Measurements from ENCODE around the gene CPXM1.
"Not testable (repeated sequence)": the region's sequence is repeated elsewhere in the genome, so short reads cannot be mapped to it uniquely, and the experiment has no call there.

Gene CPXM1

DNA sequence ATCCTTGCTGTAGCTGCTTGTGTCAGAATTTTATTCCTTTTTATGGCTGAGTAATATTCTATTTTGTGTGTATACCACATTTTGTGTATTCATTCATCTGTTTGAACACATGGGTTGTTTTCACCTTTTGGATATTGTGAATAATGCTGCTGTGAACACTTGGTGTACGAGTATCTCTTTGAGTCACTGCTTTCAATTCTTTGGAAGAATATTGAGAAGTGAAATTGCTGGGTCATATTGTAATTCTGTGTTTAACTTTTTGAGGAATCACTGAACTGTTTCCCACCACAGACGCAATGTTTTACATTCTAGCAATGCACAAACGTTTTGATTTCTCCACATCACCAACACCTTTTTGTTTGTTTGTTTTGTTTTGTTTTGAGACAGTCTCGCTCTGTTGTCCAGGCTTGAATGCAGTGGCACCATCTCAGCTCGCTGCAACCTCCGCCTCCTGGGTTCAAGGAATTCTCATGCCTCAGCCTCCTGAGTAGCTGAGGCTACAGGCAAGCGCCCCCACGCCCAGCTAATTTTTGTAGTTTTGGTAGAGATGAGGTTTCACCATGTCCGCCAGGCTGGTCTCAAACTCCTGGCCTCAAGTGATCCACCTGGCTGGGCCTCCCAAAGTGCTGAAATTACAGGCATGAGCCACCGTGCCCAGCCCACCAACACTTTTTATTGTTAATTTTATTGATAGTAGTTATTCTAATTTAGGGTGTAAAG is 21.7 kb downstream of the CPXM1 start:
- no peak overlapping the region for H3K4me3 ChIP-seq (ENCODE audit: low read depth, low read length)
- DNase-seq (ENCODE audit: low read depth) = peak; percentile 47
- TF ChIP-seq, protein P1, sequence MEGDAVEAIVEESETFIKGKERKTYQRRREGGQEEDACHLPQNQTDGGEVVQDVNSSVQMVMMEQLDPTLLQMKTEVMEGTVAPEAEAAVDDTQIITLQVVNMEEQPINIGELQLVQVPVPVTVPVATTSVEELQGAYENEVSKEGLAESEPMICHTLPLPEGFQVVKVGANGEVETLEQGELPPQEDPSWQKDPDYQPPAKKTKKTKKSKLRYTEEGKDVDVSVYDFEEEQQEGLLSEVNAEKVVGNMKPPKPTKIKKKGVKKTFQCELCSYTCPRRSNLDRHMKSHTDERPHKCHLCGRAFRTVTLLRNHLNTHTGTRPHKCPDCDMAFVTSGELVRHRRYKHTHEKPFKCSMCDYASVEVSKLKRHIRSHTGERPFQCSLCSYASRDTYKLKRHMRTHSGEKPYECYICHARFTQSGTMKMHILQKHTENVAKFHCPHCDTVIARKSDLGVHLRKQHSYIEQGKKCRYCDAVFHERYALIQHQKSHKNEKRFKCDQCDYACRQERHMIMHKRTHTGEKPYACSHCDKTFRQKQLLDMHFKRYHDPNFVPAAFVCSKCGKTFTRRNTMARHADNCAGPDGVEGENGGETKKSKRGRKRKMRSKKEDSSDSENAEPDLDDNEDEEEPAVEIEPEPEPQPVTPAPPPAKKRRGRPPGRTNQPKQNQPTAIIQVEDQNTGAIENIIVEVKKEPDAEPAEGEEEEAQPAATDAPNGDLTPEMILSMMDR (IDR thresholded peaks at IDR 0.05; ENCODE audit: insufficient read depth, low read depth, low read length, missing control alignments) = no peak

DNA sequence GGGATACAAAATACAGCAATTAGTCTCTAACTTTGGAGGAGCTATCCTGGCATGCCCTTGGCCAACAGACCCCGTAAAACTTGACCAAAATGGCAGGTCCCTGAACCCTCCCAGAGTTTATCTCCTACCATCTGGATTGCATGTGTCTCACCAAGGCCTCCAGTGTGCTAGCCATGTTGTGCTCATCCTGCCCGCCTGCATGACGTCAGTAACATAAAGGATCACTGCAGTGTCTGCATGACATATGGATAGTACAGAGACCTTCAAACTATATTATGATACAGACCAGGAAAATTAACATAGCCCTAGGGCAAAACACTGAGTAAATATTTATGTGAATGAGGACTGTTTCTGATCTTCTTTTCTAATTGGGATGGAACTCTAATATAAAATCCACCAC is 25.3 kb downstream of the CPXM1 start:
- TF ChIP-seq, protein P1 (IDR thresholded peaks at IDR 0.05; ENCODE audit: insufficient read depth, low read depth, low read length, missing control alignments) = no peak
- H3K4me3 ChIP-seq (ENCODE audit: low read depth, low read length) = no peak overlapping the region
- no peak for DNase-seq (ENCODE audit: low read depth)

DNA sequence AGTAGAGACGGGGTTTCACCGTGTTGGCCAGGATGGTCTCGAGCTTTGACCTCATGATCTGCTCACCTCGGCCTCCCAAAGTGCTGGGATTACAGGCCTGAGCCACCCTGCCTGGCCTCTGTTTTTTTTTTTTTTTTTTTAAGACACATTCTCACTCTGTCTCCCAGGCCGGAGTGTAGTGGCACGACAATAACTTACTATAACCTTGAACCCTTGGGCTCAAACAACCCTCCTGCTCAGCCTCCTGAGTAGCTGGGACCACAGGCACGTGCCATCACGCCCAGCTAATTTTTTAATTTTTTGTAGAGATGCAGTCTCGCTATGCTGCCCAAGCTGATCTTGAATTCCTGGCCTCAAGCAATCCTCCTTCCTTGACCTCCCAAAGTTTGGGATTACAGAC is 26.6 kb downstream of the CPXM1 start:
- DNase-seq (ENCODE audit: low read depth) = no peak
- no peak overlapping the region for H3K4me3 ChIP-seq (ENCODE audit: low read depth, low read length)
- TF ChIP-seq, protein P1 (IDR thresholded peaks at IDR 0.05; ENCODE audit: insufficient read depth, low read depth, low read length, missing control alignments) = no peak

DNA sequence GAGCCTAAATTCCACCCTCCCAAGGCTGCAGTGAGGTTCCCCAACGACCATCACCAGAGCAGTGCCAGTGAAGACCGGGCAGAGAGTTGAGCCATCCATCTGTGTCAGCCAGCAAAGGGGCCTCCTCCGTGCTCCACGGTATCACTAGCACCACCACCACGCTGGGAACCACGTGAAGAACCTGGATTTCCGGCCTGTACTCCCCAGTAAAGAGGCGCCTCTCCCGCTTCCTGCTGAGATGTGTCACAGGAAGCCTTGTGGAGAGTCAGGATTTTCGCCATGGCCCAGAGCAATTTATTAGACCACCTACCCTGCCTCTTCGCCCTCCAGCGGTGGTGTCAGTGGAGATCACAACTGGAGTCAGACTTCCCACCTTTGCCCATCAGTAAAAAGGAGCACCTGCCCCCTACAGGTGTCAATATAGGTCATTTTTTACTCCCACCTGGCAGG is 28.8 kb downstream of the CPXM1 start:
- DNase-seq (ENCODE audit: low read depth) = peak; percentile 45
- H3K4me3 ChIP-seq (ENCODE audit: low read depth, low read length) = no peak overlapping the region
- TF ChIP-seq, protein P1 (IDR thresholded peaks at IDR 0.05; ENCODE audit: insufficient read depth, low read depth, low read length, missing control alignments) = no peak

DNA sequence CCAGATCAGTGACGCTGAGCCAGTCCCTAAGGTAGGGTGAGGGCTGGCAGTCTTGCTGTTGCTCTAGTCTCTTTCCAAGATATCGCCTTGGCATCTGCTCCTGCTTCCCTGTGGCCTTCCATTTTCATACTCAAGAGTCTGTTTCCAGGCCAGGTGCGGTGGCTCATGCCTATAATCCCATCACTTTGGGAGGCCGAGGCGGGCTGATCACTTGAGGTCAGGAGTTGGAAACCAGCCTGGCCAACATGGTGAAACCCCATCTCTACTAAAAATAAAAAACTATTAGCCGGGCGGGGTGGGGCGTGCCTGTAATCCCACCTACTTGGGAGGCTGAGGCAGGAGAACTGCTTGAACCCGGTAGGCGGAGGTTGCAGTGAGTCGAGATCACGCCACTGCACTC is 30.3 kb downstream of the CPXM1 start:
- not testable (repeated sequence) for DNase-seq (ENCODE audit: low read depth); H3K4me3 ChIP-seq (ENCODE audit: low read depth, low read length)

DNA sequence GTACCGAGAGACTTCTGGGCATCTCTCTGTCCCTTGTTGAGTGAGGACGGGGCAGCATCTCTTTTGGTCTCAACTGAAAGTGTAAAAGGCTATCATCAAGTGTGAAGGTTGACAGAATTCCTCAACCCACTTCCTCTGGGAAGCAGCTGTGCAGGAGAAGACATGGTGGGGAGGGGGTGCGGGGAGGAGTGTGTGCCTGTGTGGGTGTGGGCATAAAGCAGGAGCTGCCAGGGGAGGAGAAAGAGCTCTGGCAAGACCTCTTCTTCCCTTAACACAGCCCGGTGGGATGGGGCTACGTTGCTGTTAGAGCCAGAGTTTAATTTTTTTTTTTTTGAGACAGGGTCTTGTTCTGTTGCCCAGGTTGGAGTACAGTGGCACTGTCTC is 31.8 kb downstream of the CPXM1 start:
- H3K4me3 ChIP-seq (ENCODE audit: low read depth, low read length) = no peak overlapping the region
- TF ChIP-seq, protein P1 (IDR thresholded peaks at IDR 0.05; ENCODE audit: insufficient read depth, low read depth, low read length, missing control alignments) = no peak

DNA sequence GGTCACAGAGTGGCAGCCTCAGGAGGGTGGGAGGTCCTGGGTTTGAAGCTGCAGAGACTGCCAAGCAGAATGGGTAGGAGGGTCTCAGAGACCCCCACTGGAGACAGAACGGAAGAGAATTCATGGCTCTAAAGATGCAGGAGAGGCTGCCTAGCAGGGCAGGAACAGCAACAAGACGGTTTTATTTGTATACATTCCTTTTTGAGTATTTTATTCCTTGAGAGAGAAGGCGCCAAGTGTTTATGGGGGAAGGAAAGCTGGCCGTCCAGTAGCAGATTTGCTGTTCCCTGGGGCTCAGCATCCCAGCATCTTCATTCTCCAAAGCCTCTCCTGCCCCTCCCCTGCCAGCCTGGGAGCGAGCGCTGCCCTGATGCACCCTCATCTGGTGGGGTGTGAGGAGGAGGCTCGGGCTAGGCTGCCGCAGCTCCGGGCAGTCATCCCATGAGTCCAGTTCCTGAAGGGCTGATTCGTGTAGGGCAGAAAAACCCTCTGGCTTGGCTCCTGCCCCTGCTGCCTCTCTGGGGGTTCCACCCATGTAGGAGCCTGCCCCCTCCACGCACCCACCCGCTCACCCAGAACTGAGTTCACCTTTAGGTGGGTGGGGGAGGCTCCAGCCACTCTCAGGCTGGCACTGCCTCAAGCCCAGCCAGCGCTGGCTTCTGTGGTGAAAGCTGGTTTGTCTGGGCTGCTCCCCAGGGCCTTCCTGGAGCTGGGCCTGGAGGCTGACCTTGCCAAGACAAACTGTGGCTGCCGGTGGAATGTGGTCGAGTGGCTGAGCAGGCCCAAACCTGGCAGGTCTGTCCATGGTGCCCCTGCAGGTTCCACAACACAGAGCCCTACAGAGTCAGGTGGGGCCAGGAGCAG is 32.4 kb downstream of the CPXM1 start:
- TF ChIP-seq, protein P1 (IDR thresholded peaks at IDR 0.05; ENCODE audit: insufficient read depth, low read depth, low read length, missing control alignments) = no peak
- DNase-seq (ENCODE audit: low read depth) = no peak
- H3K4me3 ChIP-seq (ENCODE audit: low read depth, low read length) = no peak overlapping the region

More for the DNA sequence above, 31.8 kb downstream of the CPXM1 start:
- no peak for DNase-seq (ENCODE audit: low read depth)

Measured in GM12865 (cell line).